GM18511 (cell line): ENCODE results near the gene GPBP1.
"Not testable (repeated sequence)": the region's sequence is repeated elsewhere in the genome, so short reads cannot be mapped to it uniquely, and the experiment has no call there.

Experiments used
- ATAC-seq: cut with Tn5 transposase; IDR thresholded peaks from one replicate; pipeline ENCODE4 v1.9.1; 2021; ENCODE audit warnings: mild to moderate bottlenecking, moderate library complexity; ENCODE audit not compliant: unreplicated experiment

GPBP1 gene

GRCh38 chr5:57267805-57268204, 93.9 kb downstream of the GPBP1 start:
- no peak for ATAC-seq

- no peak for ATAC-seq
These were observed 102.5 kb downstream of the GPBP1 start for GRCh38 chr5:57276353-57276752.

- ATAC-seq = no peak
These were observed 103.2 kb downstream of the GPBP1 start for GRCh38 chr5:57277085-57277484.

- no peak for ATAC-seq
These were observed 107.0 kb downstream of the GPBP1 start for GRCh38 chr5:57280853-57281252.

GRCh38 chr5:57285084-57285483, 111.2 kb downstream of the GPBP1 start:
- not testable (repeated sequence) for ATAC-seq

- ATAC-seq = no peak
These were observed 118.0 kb downstream of the GPBP1 start for GRCh38 chr5:57291894-57292293.

- no peak for ATAC-seq
These were observed 118.5 kb downstream of the GPBP1 start for GRCh38 chr5:57292336-57292735.

GRCh38 chr5:57298295-57298984, 124.6 kb downstream of the GPBP1 start:
- ATAC-seq = peak; percentile 71

- ATAC-seq = peak; percentile 50
These were observed 125.2 kb downstream of the GPBP1 start for GRCh38 chr5:57298985-57299491.

GRCh38 chr5:57299986-57300385, 126.1 kb downstream of the GPBP1 start:
- no peak for ATAC-seq

GRCh38 chr5:57302164-57302563, 128.3 kb downstream of the GPBP1 start:
- peak; percentile 72 for ATAC-seq

- ATAC-seq = peak; percentile 6
These were observed 128.8 kb downstream of the GPBP1 start for GRCh38 chr5:57302643-57303042.

GRCh38 chr5:57303985-57304384, 130.1 kb downstream of the GPBP1 start:
- no peak for ATAC-seq

- ATAC-seq = no peak
These were observed 131.1 kb downstream of the GPBP1 start for GRCh38 chr5:57304931-57305330.

- ATAC-seq = no peak
These were observed 132.5 kb downstream of the GPBP1 start for GRCh38 chr5:57306359-57306758.

- no peak for ATAC-seq
These were observed 133.7 kb downstream of the GPBP1 start for GRCh38 chr5:57307516-57307915.

- not testable (repeated sequence) for ATAC-seq
These were observed 135.2 kb downstream of the GPBP1 start for GRCh38 chr5:57309022-57309421.

GRCh38 chr5:57311251-57311650, 137.4 kb downstream of the GPBP1 start:
- ATAC-seq = no peak

GRCh38 chr5:57311921-57312735, 138.3 kb downstream of the GPBP1 start:
- no peak for ATAC-seq

GRCh38 chr5:57313716-57314115, 139.9 kb downstream of the GPBP1 start:
- ATAC-seq = no peak
